BLaER1 (cell line): ENCODE data around the gene ZNF3.

Experiments used
- H3K27ac ChIP-seq: shearing (Covaris generic); formaldehyde crosslinking; 2 replicates; pipeline ENCODE4 v1.8.1; 2022
- H3K27me3 ChIP-seq: shearing (Covaris generic); formaldehyde crosslinking; 2 replicates; pipeline ENCODE4 v1.8.1; 2022
- H3K36me3 ChIP-seq: shearing (Covaris generic); formaldehyde crosslinking; 2 replicates; pipeline ENCODE4 v1.8.1; 2022
- H3K4me1 ChIP-seq: shearing (Covaris generic); formaldehyde crosslinking; 2 replicates; pipeline ENCODE4 v1.8.1; 2022
- H3K4me2 ChIP-seq: shearing (Covaris generic); formaldehyde crosslinking; 2 replicates; pipeline ENCODE4 v1.8.1; 2022
- H3K4me3 ChIP-seq: shearing (Covaris generic); formaldehyde crosslinking; 2 replicates; pipeline ENCODE4 v1.8.1; 2022
- H3K9ac ChIP-seq: shearing (Covaris generic); formaldehyde crosslinking; 2 replicates; pipeline ENCODE4 v1.8.1; 2022
- H3K9me3 ChIP-seq: shearing (Covaris generic); formaldehyde crosslinking; 2 replicates; pipeline ENCODE4 v1.8.1; 2022
- H4K20me1 ChIP-seq: shearing (Covaris generic); formaldehyde crosslinking; 2 replicates; pipeline ENCODE4 v1.8.1; 2022
- Cebpa-rat ChIP-seq: shearing (Covaris generic); IDR thresholded peaks from 2 replicates; pipeline ENCODE4 v1.8.1; 2022

Gene ZNF3

DNA sequence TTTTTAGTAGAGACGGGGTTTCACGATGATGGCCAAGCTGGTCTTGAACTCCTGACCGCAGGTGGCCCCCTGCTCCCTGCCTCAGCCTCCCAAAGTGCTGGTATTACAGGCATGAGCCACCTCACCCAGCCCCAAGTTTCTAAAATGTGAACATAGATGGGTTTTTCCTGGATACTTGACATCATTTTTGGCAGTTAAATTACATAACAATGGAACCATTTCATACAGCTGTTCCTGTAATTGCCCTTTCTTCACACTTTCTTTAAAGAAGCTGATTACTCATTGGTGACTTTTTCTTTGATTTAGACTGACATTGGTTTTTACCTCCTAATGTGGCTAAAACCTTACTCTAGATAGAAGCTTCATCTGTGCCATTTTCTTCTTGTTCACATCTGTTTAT is 60.2 kb downstream of the ZNF3 start:
- H3K36me3 ChIP-seq = peaks cover 86% of the 10 kb centered on the region
- TF ChIP-seq Cebpa-rat = no peak

More for the DNA sequence above, 60.2 kb downstream of the ZNF3 start:
- peaks cover 17% of the 10 kb centered on the region for H3K4me1 ChIP-seq
- H3K9ac ChIP-seq = no peak overlapping the region
- H3K4me2 ChIP-seq = no peak overlapping the region
- H3K27me3 ChIP-seq = no peaks in the 10 kb centered on the region
- peaks cover 83% of the 10 kb centered on the region for H4K20me1 ChIP-seq
- H3K9me3 ChIP-seq = no peaks in the 10 kb centered on the region
- no peak overlapping the region for H3K27ac ChIP-seq
- no peak overlapping the region for H3K4me3 ChIP-seq
